HG03025 (cell line): ENCODE results near the gene STK11.

Source experiments
- ATAC-seq: cut with Tn5 transposase; IDR thresholded peaks from one replicate; pipeline ENCODE4 v1.9.1; 2021; ENCODE audit warnings: mild to moderate bottlenecking, moderate library complexity; ENCODE audit not compliant: unreplicated experiment, low FRiP score

STK11 gene

DNA sequence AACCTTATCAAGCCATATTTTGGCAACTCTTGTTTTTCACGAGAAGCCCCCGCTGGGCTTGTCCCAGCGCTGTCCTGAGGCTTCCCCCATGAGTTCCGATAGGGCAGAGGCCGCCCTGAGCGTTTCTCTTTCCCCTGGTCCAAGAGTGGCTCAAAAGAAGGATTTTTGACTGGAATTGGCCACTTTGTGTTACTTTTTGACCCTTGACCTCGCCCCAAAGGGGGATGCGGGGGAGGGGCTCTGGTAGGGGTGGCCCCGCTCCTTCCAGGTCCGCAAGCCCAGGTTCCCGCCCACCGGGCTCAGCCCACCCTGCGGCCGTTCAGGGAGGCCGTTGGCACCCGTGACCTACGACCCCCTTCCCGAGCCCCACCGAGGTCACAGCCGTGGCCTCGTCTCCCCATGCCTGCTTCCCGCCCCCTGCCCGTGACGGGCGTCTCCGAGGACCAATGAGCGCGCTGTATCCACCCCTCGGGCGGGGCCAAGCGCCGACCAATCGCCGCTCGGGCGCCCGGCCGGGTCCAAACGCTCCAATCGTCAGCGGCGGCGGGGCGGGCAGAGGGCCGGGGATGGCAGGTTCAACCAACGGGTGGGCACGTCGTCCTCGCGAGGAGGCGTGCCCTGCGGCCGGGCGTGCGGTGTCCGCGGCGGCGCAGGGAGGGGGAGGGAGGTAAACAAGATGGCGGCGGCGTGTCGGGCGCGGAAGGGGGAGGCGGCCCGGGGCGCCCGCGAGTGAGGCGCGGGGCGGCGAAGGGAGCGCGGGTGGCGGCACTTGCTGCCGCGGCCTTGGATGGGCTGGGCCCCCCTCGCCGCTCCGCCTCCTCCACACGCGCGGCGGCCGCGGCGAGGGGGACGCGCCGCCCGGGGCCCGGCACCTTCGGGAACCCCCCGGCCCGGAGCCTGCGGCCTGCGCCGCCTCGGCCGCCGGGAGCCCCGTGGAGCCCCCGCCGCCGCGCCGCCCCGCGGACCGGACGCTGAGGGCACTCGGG, at the start of gene STK11:
Gene STK11 (plus strand): TSS at position 665 of the 986 bp plus-strand sequence. CDS start 1,136 bp downstream, outside the sequence.
- peak; percentile 78 for ATAC-seq

- no peak for ATAC-seq
These were observed 49.2 kb upstream of the STK11 start for GRCh38 chr19:1156305-1156801.

DNA sequence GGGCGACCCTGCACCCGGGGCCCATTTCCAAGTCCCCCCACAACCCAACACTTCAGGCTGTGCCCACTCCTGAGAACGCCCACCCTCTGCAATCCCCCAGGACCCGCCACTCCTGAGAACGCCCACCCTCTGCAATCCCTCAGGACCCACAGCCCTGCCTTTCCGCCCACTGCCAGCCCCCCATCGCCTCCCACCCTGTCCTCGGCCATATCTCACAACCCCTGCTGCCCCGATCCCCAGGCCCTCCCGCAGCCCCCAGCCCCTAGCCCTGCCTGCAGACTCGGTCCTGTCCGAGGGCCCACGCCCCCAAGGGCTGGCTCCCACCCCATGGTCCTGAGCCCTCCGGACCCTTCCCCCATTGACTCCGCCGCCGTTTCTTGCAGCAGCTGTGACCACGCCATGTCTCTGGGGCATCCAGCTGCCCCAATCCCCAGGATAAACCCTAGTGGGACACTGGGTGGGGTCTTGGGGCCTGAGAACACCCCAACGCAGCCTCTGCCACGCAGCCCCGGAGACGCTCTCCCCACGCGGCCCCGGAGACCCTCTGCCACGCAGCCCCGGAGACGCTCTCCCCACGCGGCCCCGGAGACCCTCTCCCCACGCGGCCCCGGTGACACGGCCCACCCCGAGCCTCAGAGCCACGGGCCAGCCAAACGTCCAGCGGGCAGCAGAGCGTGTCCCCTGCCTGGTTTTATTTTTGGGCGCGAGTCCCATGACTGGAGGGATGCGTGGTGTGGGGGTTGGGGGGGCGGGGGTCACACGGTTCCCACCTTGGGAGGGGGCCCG, 48.6 kb upstream of the STK11 start:
- ATAC-seq, result no peak

DNA sequence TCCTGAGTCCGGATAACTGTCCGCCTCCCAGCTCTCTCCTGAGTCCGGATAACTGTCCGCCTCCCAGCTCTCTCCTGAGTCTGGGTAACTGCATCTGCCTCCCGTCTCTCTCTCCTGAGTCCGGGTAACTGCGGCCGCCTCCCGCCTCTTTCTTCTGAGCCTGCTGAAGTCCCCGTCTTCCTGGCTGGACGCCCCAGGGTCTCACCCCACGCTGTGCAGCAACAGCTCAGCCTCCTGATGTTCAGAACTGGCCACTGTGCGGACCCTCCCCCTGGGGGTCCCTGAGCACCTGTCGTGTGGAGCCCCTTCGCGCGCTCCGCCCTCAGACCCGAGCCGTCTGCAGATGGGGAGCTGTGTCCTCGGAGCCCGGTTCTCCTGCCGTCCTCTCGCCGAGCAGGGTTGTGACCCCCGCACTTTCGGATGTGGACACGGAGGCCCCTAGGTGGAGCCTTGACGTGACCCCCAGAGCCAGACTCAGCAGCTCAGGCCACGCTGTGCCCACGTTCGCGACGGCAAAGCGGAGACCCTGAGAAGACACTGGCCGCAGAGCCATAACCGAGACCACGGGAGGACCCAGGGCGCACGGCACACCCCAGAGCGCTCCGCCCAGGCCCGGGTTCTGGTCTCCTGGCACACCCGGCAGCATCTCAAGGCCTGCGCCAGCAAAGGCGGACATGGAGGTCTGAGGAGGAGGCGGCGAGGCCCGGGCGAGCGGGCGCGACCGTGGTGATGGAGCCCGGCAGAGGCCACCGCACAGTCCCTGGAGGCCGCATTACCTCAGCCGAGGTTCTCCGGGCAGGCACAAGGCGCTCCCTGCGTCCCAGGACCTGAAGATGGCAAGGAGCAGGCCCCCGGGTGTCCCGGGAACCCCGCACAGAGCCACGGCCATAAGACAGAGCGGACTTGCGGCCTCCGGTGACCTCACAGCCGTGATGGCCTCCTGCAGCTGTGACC, 47.4 kb upstream of the STK11 start:
- ATAC-seq, result no peak

DNA sequence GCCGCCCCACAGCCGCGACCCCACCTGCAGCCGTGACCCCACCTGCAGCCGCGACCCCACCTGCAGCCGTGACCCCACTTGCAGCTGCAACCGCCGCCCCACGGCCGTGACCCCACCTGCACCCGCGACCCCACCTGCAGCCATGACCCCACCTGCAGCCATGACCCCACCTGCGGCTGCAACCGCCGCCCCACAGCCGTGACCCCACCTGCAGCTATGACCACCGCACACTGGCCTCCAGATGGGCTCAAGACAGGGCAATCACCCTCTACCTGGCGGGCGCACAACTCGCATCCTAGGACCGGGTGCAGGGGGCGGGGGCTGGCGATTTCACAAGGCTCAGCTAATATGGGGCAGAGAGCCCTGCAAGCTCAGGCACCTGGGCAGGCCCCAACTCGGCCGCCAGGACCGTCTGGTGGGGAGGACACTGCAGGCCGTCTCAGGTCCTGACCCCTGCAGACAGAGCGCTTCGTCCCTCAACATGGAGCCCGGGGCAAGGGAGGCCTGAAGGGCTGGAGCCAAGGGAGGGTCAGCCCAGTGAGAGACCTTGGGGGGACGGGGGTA, 46.6 kb upstream of the STK11 start:
- no peak for ATAC-seq

- ATAC-seq, result no peak
These were observed 45.5 kb upstream of the STK11 start for GRCh38 chr19:1159864-1160595.

GRCh38 chr19:1161716-1162115, 43.9 kb upstream of the STK11 start:
- no peak for ATAC-seq

DNA sequence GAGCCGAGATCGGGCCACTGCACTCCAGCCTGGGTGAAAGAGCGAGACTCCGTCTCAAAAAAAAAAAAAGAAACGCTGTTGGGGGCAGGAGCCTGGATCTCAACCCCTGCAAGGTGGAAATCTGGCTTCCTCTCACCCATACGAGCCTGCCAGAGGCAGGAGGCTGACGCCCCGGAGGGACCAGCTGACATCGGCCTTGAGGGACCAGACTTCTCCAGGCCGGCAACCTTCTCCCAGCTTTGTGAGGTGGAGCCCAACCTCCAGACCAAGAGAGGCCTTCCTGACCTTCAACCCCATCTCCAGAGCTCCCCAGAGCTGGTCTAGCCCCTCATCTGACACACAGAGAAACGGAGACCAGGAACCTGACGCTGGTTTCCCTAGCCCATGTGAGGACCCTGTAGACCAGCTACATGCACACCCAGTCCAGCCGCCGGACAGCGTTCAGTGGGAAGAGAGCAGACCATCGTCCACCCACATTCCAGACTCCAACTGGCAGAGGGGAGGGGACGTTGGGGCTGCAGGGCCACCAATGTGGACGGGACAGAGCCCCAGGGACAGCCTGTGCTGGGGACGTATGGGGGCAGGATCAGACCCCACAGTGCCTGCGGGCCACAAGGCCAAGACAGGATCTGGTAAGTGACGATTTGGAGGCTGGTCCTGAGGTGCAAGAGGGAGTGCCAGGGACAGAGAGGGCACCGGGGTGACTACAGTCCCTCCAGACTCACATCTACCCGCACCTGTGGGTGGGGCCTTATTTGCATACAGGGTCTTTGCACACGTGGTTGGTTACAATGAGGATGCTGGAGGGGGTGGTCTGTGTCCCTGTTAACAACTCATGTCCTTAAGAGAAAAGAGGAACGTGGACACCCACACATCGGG, 42.9 kb upstream of the STK11 start:
- no peak for ATAC-seq

DNA sequence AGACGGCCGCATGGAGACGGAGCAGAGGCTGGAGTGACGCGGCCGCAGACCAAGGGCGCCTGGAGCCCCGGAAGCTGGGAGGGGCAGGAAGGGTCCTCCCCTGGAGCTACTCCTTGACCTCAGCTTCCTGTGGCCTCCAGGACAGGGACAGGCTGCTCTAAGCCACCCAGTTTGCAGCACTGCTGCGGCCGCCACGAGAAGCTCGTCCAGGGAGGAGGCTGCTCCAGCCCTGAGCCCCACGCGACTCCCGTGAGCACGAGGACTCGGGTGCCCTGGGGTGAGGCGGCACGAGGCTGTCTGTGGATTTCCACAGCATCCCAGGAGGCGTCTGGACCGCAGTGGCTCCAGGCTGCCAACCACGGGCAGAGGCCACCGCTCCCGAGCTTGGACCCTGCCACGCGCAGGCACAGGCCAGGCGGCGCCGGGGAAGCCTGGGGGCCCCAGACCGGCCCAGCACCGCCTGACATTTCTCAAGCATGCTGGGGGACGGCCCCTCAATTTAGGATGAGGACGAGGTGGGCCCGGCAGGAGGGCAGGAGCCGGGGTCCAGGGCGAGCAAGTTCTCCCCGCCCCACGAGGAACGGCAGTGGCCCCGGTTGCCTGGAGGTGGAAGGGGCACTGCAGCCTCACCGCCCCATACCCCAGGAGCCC, 42.2 kb upstream of the STK11 start:
- ATAC-seq, result no peak

DNA sequence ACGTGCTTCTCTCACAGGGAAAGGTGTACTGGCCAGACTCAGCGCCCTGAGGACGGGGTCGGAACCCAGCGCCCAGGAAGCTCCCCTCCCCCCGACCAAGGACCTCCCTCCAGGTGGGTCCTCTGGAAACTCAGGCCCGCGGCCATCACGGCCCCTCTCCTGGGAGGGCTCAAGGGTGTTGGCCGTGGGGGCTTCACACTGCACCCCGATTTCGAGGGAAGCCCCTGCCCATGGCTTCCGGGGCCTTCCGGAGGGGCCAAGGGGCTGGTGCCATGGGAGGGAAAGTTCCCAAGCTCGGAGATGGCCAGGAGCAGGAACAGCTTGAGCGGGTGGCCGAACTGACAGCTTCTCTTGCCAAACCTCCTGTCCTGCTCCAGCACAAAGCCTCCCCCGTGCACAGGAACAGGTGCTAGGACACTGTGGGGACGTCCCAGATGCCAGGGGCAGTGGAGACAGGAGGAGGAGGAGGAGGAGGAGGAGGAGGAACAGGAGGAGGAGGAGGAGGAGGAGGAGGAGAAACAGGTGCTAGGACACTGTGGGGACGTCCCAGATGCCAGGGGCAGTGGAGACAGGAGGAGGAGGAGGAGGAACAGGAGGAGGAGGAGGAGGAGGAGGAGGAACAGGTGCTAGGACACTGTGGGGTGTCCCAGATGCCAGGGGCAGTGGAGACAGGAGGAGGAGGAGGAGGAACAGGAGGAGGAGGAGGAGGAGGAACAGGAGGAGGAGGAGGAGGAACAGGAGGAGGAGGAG, 41.5 kb upstream of the STK11 start:
- no peak for ATAC-seq

GRCh38 chr19:1164684-1165531, 40.7 kb upstream of the STK11 start:
- no peak for ATAC-seq

- no peak for ATAC-seq
These were observed 38.6 kb upstream of the STK11 start for GRCh38 chr19:1166872-1167573.

DNA sequence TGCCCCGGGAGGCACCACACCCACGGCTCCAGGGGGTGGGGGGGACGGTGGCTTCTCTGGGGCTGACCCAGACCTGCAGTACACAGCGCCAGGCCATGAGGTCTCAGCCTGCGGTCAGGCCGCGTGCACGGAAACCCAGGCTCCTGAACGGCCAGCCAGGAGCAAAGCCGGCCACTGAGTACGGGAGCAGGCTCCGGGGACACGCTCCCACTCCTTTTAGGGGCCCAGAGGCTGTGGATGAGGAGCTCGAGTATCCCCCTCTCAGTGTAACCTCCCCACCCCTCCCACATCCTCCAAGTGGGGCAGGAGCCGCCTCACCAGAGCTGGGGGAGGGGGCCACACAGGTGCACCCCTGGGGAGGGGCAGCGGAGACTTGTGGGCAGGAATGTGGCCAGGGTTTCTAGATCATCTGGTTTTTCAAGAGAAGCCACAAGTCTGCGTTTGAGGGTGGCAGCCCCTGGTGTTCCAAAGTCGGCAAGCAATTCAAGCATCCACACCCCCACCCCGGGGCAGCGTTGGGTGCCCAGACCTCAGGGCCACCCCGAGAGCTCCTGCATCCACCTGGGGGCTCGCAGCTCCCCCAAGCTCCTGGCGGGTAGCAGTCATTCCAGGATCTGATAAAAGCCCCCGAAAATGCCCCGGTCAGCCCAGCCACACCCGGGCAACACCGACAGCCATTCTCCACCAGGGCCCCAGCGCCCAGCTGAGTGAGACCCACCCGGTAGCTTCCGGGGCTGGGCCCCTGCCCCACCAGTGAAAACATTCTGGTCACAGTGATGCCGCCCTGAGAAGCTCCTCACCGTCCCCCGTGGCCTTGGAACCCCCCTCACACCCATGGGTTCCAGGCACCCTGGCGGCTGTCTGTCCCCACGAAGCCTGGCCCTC, 37.6 kb upstream of the STK11 start:
- ATAC-seq, result no peak

GRCh38 chr19:1168572-1169410, 36.8 kb upstream of the STK11 start:
- ATAC-seq, result no peak
